Gastroesophageal sphincter (tissue), 3 donors: ENCODE results near the gene AFG3L2.

Source experiments
- CTCF ChIP-seq, 4 experiments: fragments of 200-600 bp in 2 of 4; fragments of 450-650 bp in 2 of 4; sonication (generic) in 1 of 4; IDR thresholded peaks; one replicate each; pipeline ENCODE4 v1.5.1; 2017 to 2019; ENCODE audit warnings: antibody characterized with exemption in 4 of 4, mild to moderate bottlenecking in 2 of 4, moderate library complexity in 2 of 4
- EP300 ChIP-seq: sonication (generic); formaldehyde crosslinking; IDR thresholded peaks from one replicate; pipeline ENCODE4 v1.6.1; 2017; ENCODE audit warnings: antibody characterized with exemption, mild to moderate bottlenecking
- POLR2A ChIP-seq, 2 donors: fragments of 450-650 bp; IDR thresholded peaks; one replicate each; pipeline ENCODE4 v1.6.1; 2017; ENCODE audit warnings: antibody characterized with exemption in 2 of 2, mild to moderate bottlenecking in 2 of 2, moderate library complexity in 1 of 2
- POLR2AphosphoS5 ChIP-seq: sonication (generic); formaldehyde crosslinking; IDR thresholded peaks from one replicate; pipeline ENCODE4 v1.6.1; 2017; ENCODE audit warnings: antibody characterized with exemption

DNA sequence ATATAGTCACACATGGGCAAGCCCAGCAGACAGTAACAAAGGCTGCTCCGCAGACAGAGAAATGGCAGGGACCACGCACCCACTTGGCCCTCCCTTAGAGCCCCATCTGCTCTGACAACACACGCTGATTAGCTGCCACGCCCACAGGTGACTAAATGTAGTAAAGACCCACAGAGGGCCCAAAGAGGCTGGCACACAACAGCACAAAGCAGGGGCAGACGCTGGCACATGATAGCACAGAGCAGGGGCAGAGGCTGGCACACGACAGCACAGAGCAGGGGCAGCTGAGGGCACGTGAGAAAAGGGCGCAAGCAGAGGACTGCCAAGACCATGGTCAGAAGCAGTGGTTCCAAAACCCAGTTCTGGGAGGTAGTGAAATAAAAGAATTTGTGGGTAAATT, 10.6 kb downstream of the AFG3L2 start:
- no peak for TF ChIP-seq POLR2A (IDR thresholded peaks at IDR 0.05)
- TF ChIP-seq CTCF (IDR thresholded peaks at IDR 0.05): no peak
- no peak for TF ChIP-seq POLR2AphosphoS5
- no peak for TF ChIP-seq EP300
